Progenitor cell of endocrine pancreas (in vitro differentiated cells): ENCODE data around the gene MFRP. TPM values are rescaled to one million over a fixed set of nuclear protein-coding genes. Genes with fewer than 3 reads are reported as not detected.

Experiments
- DNase-seq: peaks from one replicate; pipeline ENCODE4 v3.0.0; 2021; ENCODE audit warnings: low spot score; ENCODE audit not compliant: unreplicated experiment
- H3K27ac Mint-ChIP-seq: 2 replicates; pipeline ENCODE4 v1.8.0; 2021; ENCODE audit warnings: mild to moderate bottlenecking, moderate library complexity, mixed read lengths
- H3K27me3 Mint-ChIP-seq: 2 replicates; pipeline ENCODE4 v1.8.0; 2021; ENCODE audit warnings: mixed read lengths
- H3K36me3 Mint-ChIP-seq: 2 replicates; pipeline ENCODE4 v1.8.0; 2022; ENCODE audit warnings: mixed read lengths; ENCODE audit not compliant: insufficient read depth
- H3K4me1 Mint-ChIP-seq: 2 replicates; pipeline ENCODE4 v1.8.0; 2021; ENCODE audit warnings: low read depth, mixed read lengths
- H3K4me3 Mint-ChIP-seq: 2 replicates; pipeline ENCODE4 v1.8.0; 2021; ENCODE audit warnings: low read depth, mild to moderate bottlenecking, moderate library complexity, mixed read lengths
- H3K9me3 Mint-ChIP-seq: 2 replicates; pipeline ENCODE4 v1.8.0; 2021; ENCODE audit warnings: low read depth, mixed read lengths
- total RNA-seq: library from RNA; stranded (reverse); gene quantifications from 2 replicates; pipeline ENCODE4 v1.2.1, GENCODE V29; 2021
- TF ChIP-seq, protein P1 (sequence below): fragments of 200-600 bp; sonication (generic); IDR thresholded peaks from one replicate; pipeline ENCODE4 v1.5.0; 2021; ENCODE audit warnings: antibody characterized with exemption, mild to moderate bottlenecking; ENCODE audit not compliant: unreplicated experiment

MFRP gene
- total RNA-seq, 1 donor from 2014 or later = not detected

DNA sequence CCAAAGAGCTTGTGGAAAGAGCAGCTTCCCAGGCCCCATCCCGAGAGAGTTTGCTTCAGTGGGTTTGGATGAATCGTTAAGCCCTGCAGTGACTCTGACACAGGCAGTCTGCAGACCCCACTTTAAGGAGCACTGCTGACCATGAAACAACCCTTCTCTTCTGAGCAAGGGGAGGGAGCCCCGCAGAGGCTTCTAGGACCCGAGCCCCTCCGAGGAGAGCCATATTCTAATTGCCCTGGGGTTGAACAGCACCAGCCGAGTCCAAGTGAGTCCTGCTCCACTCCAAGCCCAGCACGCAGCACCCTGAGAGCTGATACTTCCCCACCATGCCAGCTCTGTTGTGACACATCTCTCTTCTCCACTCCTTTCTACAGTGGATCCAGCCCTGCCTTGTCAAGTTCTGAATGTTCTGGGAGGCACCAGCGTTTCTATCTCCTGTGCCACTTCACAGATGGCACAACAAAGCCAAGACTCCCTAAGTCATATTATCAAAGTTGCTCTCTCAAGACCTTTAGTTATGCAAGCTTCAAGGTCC lies 24.6 kb upstream of the MFRP start:
- H3K4me1 Mint-ChIP-seq = peaks cover 46% of the 10 kb centered on the region
- TF ChIP-seq, protein P1, sequence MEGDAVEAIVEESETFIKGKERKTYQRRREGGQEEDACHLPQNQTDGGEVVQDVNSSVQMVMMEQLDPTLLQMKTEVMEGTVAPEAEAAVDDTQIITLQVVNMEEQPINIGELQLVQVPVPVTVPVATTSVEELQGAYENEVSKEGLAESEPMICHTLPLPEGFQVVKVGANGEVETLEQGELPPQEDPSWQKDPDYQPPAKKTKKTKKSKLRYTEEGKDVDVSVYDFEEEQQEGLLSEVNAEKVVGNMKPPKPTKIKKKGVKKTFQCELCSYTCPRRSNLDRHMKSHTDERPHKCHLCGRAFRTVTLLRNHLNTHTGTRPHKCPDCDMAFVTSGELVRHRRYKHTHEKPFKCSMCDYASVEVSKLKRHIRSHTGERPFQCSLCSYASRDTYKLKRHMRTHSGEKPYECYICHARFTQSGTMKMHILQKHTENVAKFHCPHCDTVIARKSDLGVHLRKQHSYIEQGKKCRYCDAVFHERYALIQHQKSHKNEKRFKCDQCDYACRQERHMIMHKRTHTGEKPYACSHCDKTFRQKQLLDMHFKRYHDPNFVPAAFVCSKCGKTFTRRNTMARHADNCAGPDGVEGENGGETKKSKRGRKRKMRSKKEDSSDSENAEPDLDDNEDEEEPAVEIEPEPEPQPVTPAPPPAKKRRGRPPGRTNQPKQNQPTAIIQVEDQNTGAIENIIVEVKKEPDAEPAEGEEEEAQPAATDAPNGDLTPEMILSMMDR = no peak
- H3K27me3 Mint-ChIP-seq = no peaks in the 10 kb centered on the region
- H3K36me3 Mint-ChIP-seq = no peaks in the 10 kb centered on the region
- DNase-seq = no peak
- no peak overlapping the region for H3K27ac Mint-ChIP-seq
- H3K9me3 Mint-ChIP-seq = no peaks in the 10 kb centered on the region
- H3K4me3 Mint-ChIP-seq = no peak overlapping the region

DNA sequence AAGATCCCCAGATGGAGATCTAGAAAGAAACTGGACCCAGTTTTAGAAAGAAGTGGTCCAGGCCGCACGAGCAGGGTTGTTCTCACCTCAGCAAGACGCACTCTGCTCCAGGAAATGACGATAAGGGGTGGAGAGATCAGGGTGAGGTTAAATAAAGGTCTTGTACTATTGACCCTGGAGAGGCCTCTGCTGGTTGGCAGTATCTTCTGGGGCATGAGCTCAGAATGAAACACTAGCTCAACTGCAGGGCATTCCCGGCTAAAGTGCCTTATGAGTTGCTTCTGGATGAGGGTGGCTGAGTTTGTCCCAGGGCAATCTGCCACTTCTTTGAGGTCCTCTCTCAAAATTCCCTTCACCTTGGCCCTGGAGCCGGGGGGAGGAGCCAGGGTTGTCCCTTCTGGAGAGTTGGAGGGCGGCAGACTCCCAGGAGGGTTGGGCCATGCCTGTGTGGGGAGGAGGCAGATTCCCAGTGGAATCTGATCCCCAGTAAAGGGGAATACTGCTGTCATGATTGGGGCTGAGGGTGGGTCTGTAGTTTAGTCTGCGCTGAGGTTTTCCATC lies 24.1 kb upstream of the MFRP start:
- TF ChIP-seq, protein P1 = no peak
- H3K9me3 Mint-ChIP-seq = no peaks in the 10 kb centered on the region
- H3K4me1 Mint-ChIP-seq = peaks cover 43% of the 10 kb centered on the region
- H3K27me3 Mint-ChIP-seq = no peaks in the 10 kb centered on the region
- no peak for DNase-seq
- no peaks in the 10 kb centered on the region for H3K36me3 Mint-ChIP-seq
- no peak overlapping the region for H3K4me3 Mint-ChIP-seq
- no peak overlapping the region for H3K27ac Mint-ChIP-seq

DNA sequence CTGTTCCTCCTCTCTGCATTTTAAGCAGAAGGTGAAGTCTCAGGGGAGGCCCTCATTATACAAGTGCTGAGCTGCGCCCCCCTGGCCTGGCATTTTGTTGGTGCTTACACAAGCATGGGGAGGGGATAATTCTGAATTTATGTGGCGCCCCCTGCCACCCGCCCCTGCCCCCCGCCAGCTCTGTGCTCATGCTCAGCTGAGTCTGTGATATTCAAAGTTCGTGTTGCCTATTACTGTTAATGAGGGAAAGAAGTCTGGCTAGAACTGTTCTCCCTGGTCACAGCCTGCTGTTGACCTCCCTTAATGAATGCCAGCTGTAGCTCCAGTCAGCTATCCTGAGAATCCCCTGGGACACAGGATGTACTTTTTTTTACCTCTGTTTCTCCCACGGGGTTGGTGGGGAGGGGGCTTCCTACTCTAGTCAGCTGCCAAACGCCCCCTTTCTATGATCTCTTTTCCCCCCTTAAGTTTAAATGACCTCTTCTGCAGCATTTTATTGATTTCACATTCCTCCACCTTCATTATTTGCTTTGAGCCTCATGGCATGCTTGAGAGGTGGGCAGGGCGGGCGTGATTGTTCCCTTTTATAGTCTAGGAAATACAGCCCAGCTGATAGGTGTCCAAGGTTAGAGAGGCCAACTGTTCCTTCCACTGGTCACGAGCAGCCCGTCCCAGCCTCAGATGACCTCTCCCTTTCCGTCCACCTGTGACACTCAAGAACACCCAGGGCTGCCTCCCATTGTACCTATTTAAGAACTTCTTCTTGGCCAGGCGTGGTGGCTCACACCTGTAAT lies 22.8 kb upstream of the MFRP start:
- Mint-ChIP-seq H3K27ac (peak overlapping the region; percentile 35), H3K4me3 (peak overlapping the region; percentile 5), H3K9me3 (no peaks in the 10 kb centered on the region), H3K27me3 (peaks cover 8% of the 10 kb centered on the region), H3K36me3 (no peaks in the 10 kb centered on the region), H3K4me1 (peaks cover 47% of the 10 kb centered on the region)
- no peak for DNase-seq
- TF ChIP-seq, protein P1 = no peak

DNA sequence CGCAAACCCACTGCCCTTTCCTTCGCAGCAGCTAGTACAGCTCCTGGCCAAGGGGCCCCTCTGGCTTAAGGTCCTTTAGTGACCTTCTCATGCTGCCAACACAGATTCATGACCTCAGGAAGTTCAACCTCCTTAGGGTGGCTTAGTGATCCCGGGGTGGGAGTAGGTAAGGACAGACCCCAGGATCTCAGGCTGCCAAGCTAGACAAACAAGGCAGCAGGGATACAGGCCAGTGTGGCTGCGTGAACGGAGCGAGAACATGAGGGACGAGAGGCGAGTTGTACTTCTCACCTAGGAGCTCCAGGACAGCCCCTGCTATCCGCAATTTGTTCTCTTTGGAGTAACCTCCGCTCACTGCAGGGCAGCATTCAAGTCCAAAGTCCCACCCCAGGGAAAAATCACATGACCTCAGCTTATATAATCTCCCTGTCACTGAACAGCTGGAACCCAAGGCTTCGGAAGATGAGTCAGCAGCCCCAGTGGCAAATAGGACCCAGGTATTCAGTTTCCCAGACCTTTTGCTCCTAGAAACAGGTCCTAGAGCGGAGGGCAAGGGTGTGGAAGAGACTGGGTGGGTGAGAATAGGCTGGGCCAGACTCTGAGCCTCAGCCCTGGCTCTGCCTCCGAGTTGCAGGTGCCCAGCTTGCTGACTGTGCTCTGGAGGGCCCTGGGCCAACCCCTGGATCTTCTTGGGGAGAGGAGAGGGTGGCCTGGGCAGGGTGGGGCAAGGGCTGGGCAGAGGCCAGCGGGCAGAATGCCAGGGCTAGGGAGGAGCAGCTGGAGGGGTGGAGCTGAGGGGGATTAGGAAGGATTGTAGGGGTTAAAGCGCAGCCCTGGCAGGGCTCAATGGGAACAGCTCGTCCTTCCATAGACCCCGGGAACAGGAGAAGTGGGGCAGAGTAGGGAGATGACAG lies 21.9 kb upstream of the MFRP start:
- TF ChIP-seq, protein P1 = no peak
- Mint-ChIP-seq H3K27ac (peak overlapping the region; percentile 67), H3K27me3 (peaks cover 8% of the 10 kb centered on the region), H3K4me1 (peaks cover 46% of the 10 kb centered on the region), H3K36me3 (no peaks in the 10 kb centered on the region), H3K9me3 (no peaks in the 10 kb centered on the region), H3K4me3 (no peak overlapping the region)
- no peak for DNase-seq

DNA sequence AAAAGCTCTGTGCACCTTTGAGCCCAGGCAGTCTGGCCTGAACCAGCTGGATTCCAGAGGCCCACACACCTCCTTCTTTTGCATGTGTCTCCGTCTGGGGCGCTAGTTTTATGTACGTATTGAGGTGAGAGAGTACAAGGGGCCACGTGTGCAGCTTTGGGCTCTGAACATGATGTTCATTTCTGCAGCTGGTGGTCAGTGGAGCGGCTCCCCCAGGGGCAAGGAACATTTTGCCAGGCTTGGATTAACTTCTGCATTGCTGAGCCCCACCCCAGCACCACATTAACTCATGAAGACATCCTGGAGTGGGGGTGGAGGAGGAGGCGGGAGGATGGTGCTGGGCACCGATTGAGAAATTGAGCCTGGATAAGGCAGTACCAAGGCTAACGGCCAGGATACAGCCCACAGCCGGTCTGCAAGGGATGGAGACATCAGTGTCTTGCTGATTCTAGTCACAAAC lies 21.2 kb upstream of the MFRP start:
- H3K4me1 Mint-ChIP-seq = peaks cover 48% of the 10 kb centered on the region
- H3K36me3 Mint-ChIP-seq = no peaks in the 10 kb centered on the region
- no peaks in the 10 kb centered on the region for H3K9me3 Mint-ChIP-seq
- TF ChIP-seq, protein P1 = no peak
- H3K27ac Mint-ChIP-seq = no peak overlapping the region
- H3K4me3 Mint-ChIP-seq = no peak overlapping the region
- peaks cover 12% of the 10 kb centered on the region for H3K27me3 Mint-ChIP-seq
- no peak for DNase-seq
